Activated naive CD8-positive, alpha-beta T cell treated with anti-CD3 and anti-CD28 coated beads, Interleukin-2, amount 10 ng/mL, durations not matched to agents 7 days and 5 days (primary cell): ENCODE results near the gene EIF5A. TPM values are rescaled to one million over a fixed set of nuclear protein-coding genes. Genes with fewer than 3 reads are reported as not detected.
A peak's percentile ranks its signal among the peaks of the same experiment; 100 is the strongest.

Experiments
- ATAC-seq: fragments of 150-1000 bp; cut with Tn5 transposase; one replicate; pipeline ENCODE4 v1.10.0; 2021; ENCODE audit warnings: low read depth, moderate library complexity
- POLR2A ChIA-PET: fragments of 350-600 bp; sonication (Branson Sonifier 250); formaldehyde crosslinking; loops from one replicate; lab custom pipeline; 2021; ENCODE audit warnings: antibody characterized with exemption; lab: Charles Lee
- DNase-seq: peaks from one replicate; pipeline ENCODE4 v3.0.0; 2021
- H3K27ac Mint-ChIP-seq: one replicate; pipeline ENCODE4 v1.8.0; 2022; ENCODE audit warnings: mild to moderate bottlenecking, mixed read lengths
- H3K27me3 Mint-ChIP-seq: one replicate; pipeline ENCODE4 v1.8.0; 2022; ENCODE audit warnings: mild to moderate bottlenecking, moderate library complexity, mixed read lengths
- H3K36me3 Mint-ChIP-seq: one replicate; pipeline ENCODE4 v1.8.0; 2021; ENCODE audit warnings: mild to moderate bottlenecking, mixed read lengths
- H3K4me1 Mint-ChIP-seq: one replicate; pipeline ENCODE4 v1.8.0; 2021; ENCODE audit warnings: mixed read lengths
- H3K4me3 Mint-ChIP-seq: one replicate; pipeline ENCODE4 v1.8.0; 2022; ENCODE audit warnings: mild to moderate bottlenecking, moderate library complexity, mixed read lengths
- H3K9me3 Mint-ChIP-seq: one replicate; pipeline ENCODE4 v1.8.0; 2021; ENCODE audit warnings: mixed read lengths
- total RNA-seq, 2 experiments: library from RNA; stranded (reverse); gene quantifications; one replicate each; pipeline ENCODE4 v1.2.3, GENCODE V29; 2021

EIF5A gene
- total RNA-seq, 2 experiments from 2014 or later, result 420 to 451 TPM

GRCh38 chr17:7322520-7323194, 15.2 kb downstream of the EIF5A start:
- H3K4me3 Mint-ChIP-seq, result no peak overlapping the region
- DNase-seq, result no peak
- no peak for ATAC-seq
- POLR2A ChIA-PET, result interaction anchor here (0.6 to 2.6 kb wide), 4 partner anchors 14 to 28 kb away, joined by 3 to 21 read pairs (median 4); partner anchors contain the start of gene ACAP1
- no peak overlapping the region for H3K27ac Mint-ChIP-seq
- H3K36me3 Mint-ChIP-seq, result peaks cover 4% of the 10 kb centered on the region
- H3K27me3 Mint-ChIP-seq, result no peaks in the 10 kb centered on the region
- H3K4me1 Mint-ChIP-seq, result peaks cover 4% of the 10 kb centered on the region
- no peaks in the 10 kb centered on the region for H3K9me3 Mint-ChIP-seq

DNA sequence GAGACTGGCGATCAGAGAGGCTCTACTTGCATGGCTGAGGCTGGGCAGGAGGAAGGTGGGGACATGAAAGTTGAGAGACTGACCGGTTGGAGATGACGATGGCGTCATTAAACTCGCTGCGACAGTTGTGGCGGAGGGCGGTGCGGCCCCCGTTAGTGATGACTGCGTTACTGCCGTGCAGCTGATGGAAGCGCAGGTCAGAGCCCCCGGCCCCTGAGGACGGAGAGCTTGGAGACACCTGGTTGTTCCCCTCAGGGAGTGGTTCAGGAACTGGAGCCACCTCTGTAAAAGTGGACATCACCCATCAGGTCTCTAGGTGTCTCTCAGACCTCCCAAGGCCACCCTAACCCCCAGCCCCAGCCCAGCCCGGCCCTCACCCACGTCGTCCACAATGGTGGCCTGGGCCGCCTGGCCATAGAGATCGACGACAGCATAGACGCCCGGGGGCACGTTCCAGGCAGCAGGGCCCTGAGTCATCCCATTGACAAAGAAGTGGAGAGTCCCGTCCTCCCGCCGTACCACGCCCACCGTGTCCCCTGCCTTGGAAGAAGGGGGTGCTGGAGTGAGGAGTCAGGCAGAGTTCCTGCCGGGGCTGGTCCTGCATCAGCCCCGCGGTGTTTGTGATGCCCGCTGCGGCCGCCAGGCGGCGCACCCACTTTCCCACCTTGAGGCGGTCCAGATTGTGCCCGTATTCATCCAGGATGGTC, 16.5 kb downstream of the EIF5A start:
- H3K9me3 Mint-ChIP-seq, result no peaks in the 10 kb centered on the region
- no peaks in the 10 kb centered on the region for H3K27me3 Mint-ChIP-seq
- ATAC-seq, result peak; percentile 55
- H3K27ac Mint-ChIP-seq, result peak overlapping the region; percentile 21
- DNase-seq, result peak; percentile 82
- POLR2A ChIA-PET, result interaction anchor here (1.3 to 2.6 kb wide), 4 partner anchors 13 to 27 kb away, joined by 5 to 21 read pairs (median 10); partner anchors contain the start of gene ACAP1
- peaks cover 13% of the 10 kb centered on the region for H3K4me1 Mint-ChIP-seq
- peaks cover 4% of the 10 kb centered on the region for H3K36me3 Mint-ChIP-seq
- H3K4me3 Mint-ChIP-seq, result no peak overlapping the region

GRCh38 chr17:7324438-7324779, 17.0 kb downstream of the EIF5A start:
- Mint-ChIP-seq H3K27me3 (no peaks in the 10 kb centered on the region), H3K36me3 (peaks cover 4% of the 10 kb centered on the region), H3K4me3 (no peak overlapping the region), H3K27ac (no peak overlapping the region), H3K4me1 (peaks cover 13% of the 10 kb centered on the region), H3K9me3 (no peaks in the 10 kb centered on the region)
- ATAC-seq, result no peak
- DNase-seq, result no peak
- POLR2A ChIA-PET, result interaction anchor here (1.3 to 2.6 kb wide), 3 partner anchors 12 to 27 kb away, joined by 7 to 21 read pairs (median 12); partner anchors contain the start of gene ACAP1

DNA sequence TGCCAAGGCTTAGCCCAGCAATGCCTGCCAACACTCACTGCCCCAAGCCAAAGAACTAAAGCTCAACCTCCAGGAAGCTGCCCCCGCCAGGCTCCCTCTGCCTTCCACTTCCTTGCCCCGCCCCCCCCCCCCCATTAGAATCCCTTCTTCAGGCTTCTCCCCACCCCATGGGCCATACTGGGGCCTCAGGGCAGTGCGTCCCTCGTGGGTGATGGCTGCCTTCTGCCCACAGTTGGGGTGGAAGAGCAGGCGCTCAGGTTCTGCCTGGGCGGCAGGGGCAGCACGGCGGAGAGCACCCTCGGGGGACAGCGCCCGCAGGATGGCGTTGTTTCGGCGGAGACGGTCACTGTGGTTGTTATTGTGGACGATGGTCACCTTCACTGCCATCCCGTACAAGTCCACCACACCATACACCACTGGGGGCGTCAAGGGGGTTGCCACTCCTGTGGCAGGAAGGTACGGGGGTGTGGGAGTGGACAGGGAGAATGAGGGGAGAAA, 17.7 kb downstream of the EIF5A start:
- H3K4me1 Mint-ChIP-seq, result peaks cover 14% of the 10 kb centered on the region
- DNase-seq (no peak), ATAC-seq (no peak)
- peaks cover 4% of the 10 kb centered on the region for H3K36me3 Mint-ChIP-seq
- H3K27ac Mint-ChIP-seq, result no peak overlapping the region
- H3K4me3 Mint-ChIP-seq, result no peak overlapping the region
- no peaks in the 10 kb centered on the region for H3K9me3 Mint-ChIP-seq
- no peaks in the 10 kb centered on the region for H3K27me3 Mint-ChIP-seq
- POLR2A ChIA-PET, result interaction anchor here (1.3 to 2.6 kb wide), 3 partner anchors 11 to 26 kb away, joined by 7 to 21 read pairs (median 12); partner anchors contain the start of gene ACAP1

DNA sequence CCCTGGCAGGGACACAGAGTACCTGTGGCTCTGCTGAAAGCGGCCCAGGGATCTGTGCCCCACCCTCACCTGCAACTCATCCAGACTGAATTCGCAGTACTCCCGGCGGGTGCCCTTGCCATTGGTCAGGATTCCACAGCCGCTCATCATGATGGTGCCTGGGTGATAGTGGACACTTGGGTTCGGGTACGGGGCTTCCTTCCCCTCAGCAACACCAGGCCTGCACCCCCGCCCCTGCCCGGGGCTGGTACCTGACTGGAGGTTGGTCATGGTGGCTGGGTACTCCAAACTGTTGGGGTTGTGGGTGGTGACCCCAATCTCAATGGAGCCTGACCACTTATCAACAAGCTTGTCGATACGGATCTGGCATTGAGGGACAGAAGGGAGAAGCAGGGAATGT, 18.8 kb downstream of the EIF5A start:
- Mint-ChIP-seq H3K4me3 (no peak overlapping the region), H3K36me3 (peaks cover 2% of the 10 kb centered on the region), H3K27me3 (no peaks in the 10 kb centered on the region), H3K27ac (no peak overlapping the region), H3K4me1 (peaks cover 16% of the 10 kb centered on the region), H3K9me3 (no peaks in the 10 kb centered on the region)
- ATAC-seq (no peak), DNase-seq (no peak)
- POLR2A ChIA-PET, result interaction anchor here (1.5 to 4.5 kb wide), 2 partner anchors 11 to 16 kb away, joined by 3 to 33 read pairs; partner anchors contain the start of gene ACAP1

- ATAC-seq (no peak), DNase-seq (no peak)
- no peaks in the 10 kb centered on the region for H3K27me3 Mint-ChIP-seq
- H3K27ac Mint-ChIP-seq, result no peak overlapping the region
- POLR2A ChIA-PET, result interaction anchor here (1.2 to 4.5 kb wide), 3 partner anchors 10 to 24 kb away, joined by 3 to 33 read pairs (median 4); partner anchors contain the start of gene ACAP1
- H3K9me3 Mint-ChIP-seq, result no peaks in the 10 kb centered on the region
- peaks cover 18% of the 10 kb centered on the region for H3K4me1 Mint-ChIP-seq
- peaks cover 2% of the 10 kb centered on the region for H3K36me3 Mint-ChIP-seq
- H3K4me3 Mint-ChIP-seq, result no peak overlapping the region
Observed at GRCh38 chr17:7327056-7327455, 19.6 kb downstream of the EIF5A start.

DNA sequence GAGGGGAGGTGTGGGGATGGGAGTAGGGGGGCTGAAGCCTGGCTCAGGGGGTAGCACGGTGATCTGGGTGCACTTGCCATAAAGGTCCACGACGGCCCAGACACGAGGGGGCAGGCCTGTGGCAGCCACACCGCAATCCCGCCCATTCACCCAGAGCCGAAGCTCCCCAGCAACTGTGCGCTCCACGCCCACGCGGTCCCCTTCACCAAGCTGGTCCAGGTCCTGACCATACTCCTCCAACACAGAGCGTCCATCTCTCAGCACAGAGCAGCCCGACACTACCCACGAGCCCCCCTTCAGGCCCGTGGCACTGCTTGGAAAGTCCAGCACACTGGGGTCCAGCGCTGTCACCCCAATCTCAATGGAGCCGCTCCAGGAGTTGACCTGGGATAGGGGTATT, 20.1 kb downstream of the EIF5A start:
- ATAC-seq, result no peak
- DNase-seq, result no peak
- Mint-ChIP-seq H3K4me3 (no peak overlapping the region), H3K27me3 (no peaks in the 10 kb centered on the region), H3K27ac (no peak overlapping the region), H3K4me1 (peaks cover 22% of the 10 kb centered on the region), H3K9me3 (no peaks in the 10 kb centered on the region), H3K36me3 (peaks cover 2% of the 10 kb centered on the region)
- POLR2A ChIA-PET, result interaction anchor here (1.2 to 4.5 kb wide), 3 partner anchors 10 to 24 kb away, joined by 3 to 33 read pairs (median 4); partner anchors contain the start of gene ACAP1

DNA sequence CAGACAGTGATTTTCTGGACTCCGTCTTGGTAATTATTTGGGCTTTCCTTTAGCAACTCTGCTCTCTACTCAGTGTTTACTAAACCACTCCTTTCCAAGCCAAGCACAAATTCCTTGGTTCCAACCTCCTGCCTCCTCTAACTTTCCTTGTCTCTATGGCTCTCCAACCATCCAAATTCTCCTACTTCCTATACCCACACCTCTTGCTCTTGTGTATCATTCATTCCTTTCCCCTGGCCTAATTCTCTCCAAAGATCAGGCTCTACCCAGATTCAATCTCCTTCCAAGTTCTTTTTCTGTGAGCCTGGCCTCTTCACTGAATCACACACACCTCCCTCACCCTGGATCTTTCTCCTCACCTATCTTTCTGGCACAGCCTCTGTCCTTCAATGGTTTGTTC, 20.6 kb downstream of the EIF5A start:
- POLR2A ChIA-PET, result interaction anchor here (1.2 to 4.5 kb wide), 5 partner anchors 9 to 23 kb away, joined by 4 to 33 read pairs (median 22); partner anchors contain the start of genes ACAP1 and GPS2
- peaks cover 25% of the 10 kb centered on the region for H3K4me1 Mint-ChIP-seq
- DNase-seq (no peak), ATAC-seq (no peak)
- no peaks in the 10 kb centered on the region for H3K27me3 Mint-ChIP-seq
- no peaks in the 10 kb centered on the region for H3K9me3 Mint-ChIP-seq
- H3K4me3 Mint-ChIP-seq, result peak overlapping the region; percentile 88
- peak overlapping the region; percentile 82 for H3K27ac Mint-ChIP-seq
- peaks cover 2% of the 10 kb centered on the region for H3K36me3 Mint-ChIP-seq

- DNase-seq (no peak), ATAC-seq (peak; percentile 7)
- Mint-ChIP-seq H3K36me3 (peaks cover 2% of the 10 kb centered on the region), H3K4me1 (peaks cover 30% of the 10 kb centered on the region), H3K27me3 (no peaks in the 10 kb centered on the region), H3K9me3 (no peaks in the 10 kb centered on the region), H3K4me3 (peak within 1 kb of the TSS; percentile 88), H3K27ac (peak within 1 kb of the TSS; percentile 93)
- POLR2A ChIA-PET, result interaction anchor here (0.6 to 4.5 kb wide), 18 partner anchors 8 to 720 kb away, joined by 3 to 33 read pairs (median 6); partner anchors contain the start of genes ACAP1, GPS2, MPDU1 and PHF23
Observed at GRCh38 chr17:7328840-7329373, 21.5 kb downstream of the EIF5A start, which contains the start of gene NEURL4. Gene NEURL4, minus strand, starts transcription at chr17:7329335. Its CDS starts 23 bp downstream, at chr17:7329312.

DNA sequence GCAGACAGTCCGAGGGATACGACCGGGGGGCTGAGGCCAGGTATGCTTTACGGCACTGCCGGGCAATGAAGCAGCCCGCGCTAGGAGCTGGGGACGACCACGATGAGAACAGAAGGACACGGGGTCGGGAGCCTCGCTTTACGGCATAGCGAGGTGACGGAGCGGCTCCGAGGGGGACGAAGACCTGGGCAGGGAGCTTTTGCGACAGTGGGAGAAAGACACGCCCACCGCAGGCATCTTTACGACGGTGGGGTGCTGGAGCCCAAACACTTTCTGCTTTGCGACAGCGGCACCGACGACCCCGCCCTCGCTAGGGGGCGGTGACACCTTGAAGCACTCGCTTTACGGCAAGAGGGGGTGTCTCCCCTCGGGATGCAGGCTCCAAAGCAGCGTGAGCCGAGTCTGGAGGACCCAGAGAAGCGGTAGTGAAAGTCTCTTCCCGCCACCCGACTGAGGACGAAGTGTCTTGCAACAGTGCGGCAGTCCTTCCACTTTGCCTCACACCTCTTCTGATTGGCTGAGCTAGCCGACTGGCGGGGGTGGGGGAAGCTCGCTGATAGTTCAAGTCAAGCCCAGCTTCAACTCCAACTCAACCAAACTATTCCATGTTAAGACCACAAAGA, 22.1 kb downstream of the EIF5A start:
- no peaks in the 10 kb centered on the region for H3K27me3 Mint-ChIP-seq
- peak overlapping the region; percentile 93 for H3K27ac Mint-ChIP-seq
- peaks cover 26% of the 10 kb centered on the region for H3K4me1 Mint-ChIP-seq
- peak; percentile 94 for DNase-seq
- peaks cover 2% of the 10 kb centered on the region for H3K36me3 Mint-ChIP-seq
- peak; percentile 59 for ATAC-seq
- H3K9me3 Mint-ChIP-seq, result no peaks in the 10 kb centered on the region
- H3K4me3 Mint-ChIP-seq, result peak overlapping the region; percentile 88
- POLR2A ChIA-PET, result interaction anchor here (0.6 to 4.5 kb wide), 20 partner anchors 8 to 719 kb away, joined by 3 to 33 read pairs (median 5); partner anchors contain the start of genes ACAP1, GPS2, MPDU1 and PHF23

DNA sequence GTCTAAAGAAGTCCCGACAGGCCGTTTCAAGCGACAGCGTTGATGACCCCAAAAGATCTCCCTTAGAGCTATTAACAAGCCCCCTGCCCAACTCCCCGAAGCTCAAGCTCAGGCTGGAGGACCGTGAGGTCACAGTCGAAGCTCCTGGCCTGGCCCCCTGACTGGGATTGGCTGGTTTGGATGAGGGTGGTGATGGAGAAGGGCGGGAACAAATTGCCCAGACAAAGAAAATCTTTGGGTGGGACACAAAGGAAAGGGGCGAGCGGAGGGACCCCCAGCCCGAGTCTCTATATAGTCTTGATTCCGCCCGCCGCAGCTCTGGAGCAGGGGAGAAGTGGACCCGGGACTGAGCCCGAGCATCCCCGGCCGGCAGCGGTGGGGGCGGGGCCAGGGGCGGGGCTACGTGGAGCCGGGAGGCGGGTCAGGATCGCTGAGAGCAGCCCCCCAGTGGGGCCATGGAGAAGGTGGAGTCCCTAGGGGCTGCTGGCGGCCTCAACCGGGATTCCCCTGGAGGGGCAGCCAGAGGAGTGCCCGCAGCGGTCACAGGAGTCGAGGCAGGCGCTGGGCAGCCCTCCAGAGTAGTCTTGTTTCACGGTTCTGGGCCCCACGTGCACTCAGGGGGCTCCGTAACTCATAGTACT, 22.7 kb downstream of the EIF5A start:
- peak overlapping the region; percentile 93 for H3K27ac Mint-ChIP-seq
- H3K9me3 Mint-ChIP-seq, result no peaks in the 10 kb centered on the region
- ATAC-seq, result peak; percentile 76
- POLR2A ChIA-PET, result interaction anchor here (0.6 to 4.5 kb wide), 19 partner anchors 7 to 356 kb away, joined by 3 to 33 read pairs (median 5); partner anchors contain the start of genes ACAP1, GPS2, MPDU1 and PHF23
- peaks cover 26% of the 10 kb centered on the region for H3K4me1 Mint-ChIP-seq
- peaks cover 2% of the 10 kb centered on the region for H3K36me3 Mint-ChIP-seq
- no peaks in the 10 kb centered on the region for H3K27me3 Mint-ChIP-seq
- DNase-seq, result peak; percentile 85
- H3K4me3 Mint-ChIP-seq, result peak overlapping the region; percentile 88

- DNase-seq (no peak), ATAC-seq (no peak)
- POLR2A ChIA-PET, result interaction anchor here (1.1 to 3.5 kb wide), 5 partner anchors 10 to 356 kb away, joined by 3 to 29 read pairs (median 10); partner anchors contain the start of gene GPS2
- H3K36me3 Mint-ChIP-seq, result peaks cover 5% of the 10 kb centered on the region
- peak overlapping the region; percentile 21 for H3K27ac Mint-ChIP-seq
- no peaks in the 10 kb centered on the region for H3K27me3 Mint-ChIP-seq
- no peaks in the 10 kb centered on the region for H3K9me3 Mint-ChIP-seq
- peaks cover 31% of the 10 kb centered on the region for H3K4me1 Mint-ChIP-seq
- peak overlapping the region; percentile 88 for H3K4me3 Mint-ChIP-seq
Observed at GRCh38 chr17:7330638-7331015, 23.2 kb downstream of the EIF5A start.
